ENCODE results near the gene SLIRP.

The SLIRP gene

DNA sequence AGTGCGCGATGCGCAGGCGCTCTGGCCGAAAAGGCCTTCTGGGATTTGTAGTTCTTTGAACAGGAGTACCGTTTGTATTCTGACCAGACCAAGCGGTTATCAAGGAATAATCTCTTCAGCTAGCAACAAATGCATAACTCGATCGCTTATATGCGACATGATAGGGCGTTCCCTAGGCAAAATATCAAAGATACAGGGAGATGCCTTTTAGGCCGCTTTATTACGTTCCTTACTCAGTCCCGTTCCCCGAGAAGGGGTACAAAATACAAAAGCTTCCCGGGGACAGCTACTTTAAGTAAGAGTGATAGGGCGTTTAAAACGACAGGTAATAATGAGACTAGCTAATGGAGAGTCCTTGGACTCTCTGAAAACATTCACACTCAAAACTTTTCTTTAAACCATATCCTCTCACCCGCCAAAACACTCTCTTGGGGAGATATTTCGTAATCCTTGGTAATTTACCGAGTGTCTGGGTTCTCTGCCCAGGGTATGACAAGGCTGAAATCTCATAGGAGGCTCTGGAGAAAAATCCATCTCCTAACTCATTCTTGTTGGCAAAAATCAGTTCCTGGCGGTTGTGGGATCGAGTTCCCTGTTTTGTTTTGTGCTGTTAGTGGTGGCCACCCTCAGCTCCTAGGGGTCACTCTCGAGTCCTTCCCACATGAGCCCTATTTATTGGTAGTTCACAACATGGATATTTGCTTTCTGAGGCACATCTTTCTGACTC is 53.5 kb downstream of the SLIRP start:
- TF ChIP-seq, protein P1, sequence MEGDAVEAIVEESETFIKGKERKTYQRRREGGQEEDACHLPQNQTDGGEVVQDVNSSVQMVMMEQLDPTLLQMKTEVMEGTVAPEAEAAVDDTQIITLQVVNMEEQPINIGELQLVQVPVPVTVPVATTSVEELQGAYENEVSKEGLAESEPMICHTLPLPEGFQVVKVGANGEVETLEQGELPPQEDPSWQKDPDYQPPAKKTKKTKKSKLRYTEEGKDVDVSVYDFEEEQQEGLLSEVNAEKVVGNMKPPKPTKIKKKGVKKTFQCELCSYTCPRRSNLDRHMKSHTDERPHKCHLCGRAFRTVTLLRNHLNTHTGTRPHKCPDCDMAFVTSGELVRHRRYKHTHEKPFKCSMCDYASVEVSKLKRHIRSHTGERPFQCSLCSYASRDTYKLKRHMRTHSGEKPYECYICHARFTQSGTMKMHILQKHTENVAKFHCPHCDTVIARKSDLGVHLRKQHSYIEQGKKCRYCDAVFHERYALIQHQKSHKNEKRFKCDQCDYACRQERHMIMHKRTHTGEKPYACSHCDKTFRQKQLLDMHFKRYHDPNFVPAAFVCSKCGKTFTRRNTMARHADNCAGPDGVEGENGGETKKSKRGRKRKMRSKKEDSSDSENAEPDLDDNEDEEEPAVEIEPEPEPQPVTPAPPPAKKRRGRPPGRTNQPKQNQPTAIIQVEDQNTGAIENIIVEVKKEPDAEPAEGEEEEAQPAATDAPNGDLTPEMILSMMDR (IDR thresholded peaks at IDR 0.05; ENCODE audit: low read depth, low read length, missing control alignments), result no peak
- peak; percentile 89 for DNase-seq (ENCODE audit: low read depth)
- H3K4me3 ChIP-seq (ENCODE audit: low read depth, low read length), result peak overlapping the region; percentile 92

- TF ChIP-seq, protein P1 (IDR thresholded peaks at IDR 0.05; ENCODE audit: low read depth, low read length, missing control alignments), result no peak
- DNase-seq (ENCODE audit: low read depth), result no peak
- H3K4me3 ChIP-seq (ENCODE audit: low read depth, low read length), result no peak overlapping the region
These were observed 55.4 kb downstream of the SLIRP start for GRCh38 chr14:77763316-77763715.

- TF ChIP-seq, protein P1 (IDR thresholded peaks at IDR 0.05; ENCODE audit: low read depth, low read length, missing control alignments), result no peak
- H3K4me3 ChIP-seq (ENCODE audit: low read depth, low read length), result no peak overlapping the region
- DNase-seq (ENCODE audit: low read depth), result no peak
These were observed 56.1 kb downstream of the SLIRP start for GRCh38 chr14:77763978-77764377.

Data from GM12864 (cell line).